ENCODE measurements around the gene OR51B2.
"Not testable (repeated sequence)": the region's sequence is repeated elsewhere in the genome, so short reads cannot be mapped to it uniquely, and the experiment has no call there.

OR51B2 gene, protein sequence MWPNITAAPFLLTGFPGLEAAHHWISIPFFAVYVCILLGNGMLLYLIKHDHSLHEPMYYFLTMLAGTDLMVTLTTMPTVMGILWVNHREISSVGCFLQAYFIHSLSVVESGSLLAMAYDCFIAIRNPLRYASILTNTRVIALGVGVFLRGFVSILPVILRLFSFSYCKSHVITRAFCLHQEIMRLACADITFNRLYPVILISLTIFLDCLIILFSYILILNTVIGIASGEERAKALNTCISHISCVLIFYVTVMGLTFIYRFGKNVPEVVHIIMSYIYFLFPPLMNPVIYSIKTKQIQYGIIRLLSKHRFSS

GRCh38 chr11:5324197-5324596 is at the start of gene OR51B2:
Gene OR51B2, minus strand, starts transcription at chr11:5324297. Its CDS starts 0 bp downstream, at chr11:5324297.
- Mint-ChIP-seq H3K36me3 (ENCODE audit: low read depth) (no peaks in the 10 kb centered on the region), H3K4me3 (no peak within 1 kb of the TSS), H3K9me3 (no peaks in the 10 kb centered on the region), H3K27ac (no peak within 1 kb of the TSS), H3K27me3 (ENCODE audit: low read depth) (no peaks in the 10 kb centered on the region), H3K4me1 (ENCODE audit: low read depth) (no peaks in the 10 kb centered on the region)

GRCh38 chr11:5369789-5370188 is 45.7 kb upstream of the OR51B2 start:
- no peaks in the 10 kb centered on the region for H3K4me1 Mint-ChIP-seq (ENCODE audit: low read depth)
- H3K27ac Mint-ChIP-seq, result no peak overlapping the region
- no peaks in the 10 kb centered on the region for H3K9me3 Mint-ChIP-seq
- peaks cover 3% of the 10 kb centered on the region for H3K27me3 Mint-ChIP-seq (ENCODE audit: low read depth)
- no peaks in the 10 kb centered on the region for H3K36me3 Mint-ChIP-seq (ENCODE audit: low read depth)
- H3K4me3 Mint-ChIP-seq, result no peak overlapping the region

DNA sequence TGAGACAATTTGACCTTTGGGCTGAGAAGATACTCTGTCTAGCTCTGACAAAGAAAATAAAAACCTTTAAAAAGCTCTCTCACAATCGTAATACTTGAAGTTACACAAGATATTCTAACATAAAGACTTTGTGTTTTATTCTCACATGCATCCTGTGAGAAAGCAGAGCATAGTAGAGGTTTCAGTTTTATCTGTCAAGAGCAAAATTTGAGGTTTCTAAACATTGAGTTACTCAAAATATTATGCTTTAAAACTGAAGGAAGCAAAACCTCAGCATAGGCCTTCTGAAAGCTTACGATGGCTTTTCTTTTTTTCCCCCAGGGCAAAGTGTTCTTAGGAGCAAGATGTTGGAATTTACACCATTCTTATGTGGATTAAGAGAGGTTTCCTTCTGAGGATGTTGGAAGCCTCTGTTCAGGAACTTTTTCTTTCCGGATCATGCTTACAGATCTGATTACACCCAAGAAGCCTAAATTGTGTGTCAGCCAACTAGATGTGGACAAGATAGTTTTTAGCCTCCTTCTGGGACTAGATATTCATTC is 44.5 kb upstream of the OR51B2 start:
- H3K36me3 Mint-ChIP-seq (ENCODE audit: low read depth), result no peaks in the 10 kb centered on the region
- no peak overlapping the region for H3K4me3 Mint-ChIP-seq
- no peaks in the 10 kb centered on the region for H3K27me3 Mint-ChIP-seq (ENCODE audit: low read depth)
- no peak overlapping the region for H3K27ac Mint-ChIP-seq
- H3K4me1 Mint-ChIP-seq (ENCODE audit: low read depth), result no peaks in the 10 kb centered on the region
- no peaks in the 10 kb centered on the region for H3K9me3 Mint-ChIP-seq

DNA sequence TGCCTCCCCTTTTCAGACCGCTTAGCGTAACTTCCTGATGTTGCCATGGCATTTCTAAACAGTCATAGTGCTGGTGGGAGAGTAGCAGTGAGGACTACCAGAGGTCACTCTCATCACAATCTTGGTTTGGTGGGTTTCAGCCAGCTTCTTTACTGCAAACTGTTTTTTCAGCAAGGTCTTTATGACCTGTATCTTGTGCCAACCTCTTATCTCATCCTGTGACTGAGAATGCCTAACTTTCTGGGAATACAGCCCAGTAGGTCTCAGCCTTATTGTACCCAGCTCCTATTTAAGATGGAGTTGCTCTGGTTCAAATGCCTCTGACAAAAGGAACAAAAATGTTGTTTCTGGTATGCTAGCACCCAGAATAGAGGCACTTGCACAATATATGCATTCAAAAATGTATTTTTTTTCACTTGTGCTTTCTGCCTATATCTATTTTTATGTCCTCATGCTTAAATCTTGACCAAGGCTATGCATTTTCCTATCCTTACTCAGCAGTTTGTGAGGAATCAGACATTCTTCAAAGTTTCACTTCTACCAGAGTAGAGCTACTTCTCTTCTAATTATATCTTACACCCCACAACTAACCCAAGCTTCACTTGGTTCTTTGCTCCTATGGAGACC is 43.5 kb upstream of the OR51B2 start:
- no peaks in the 10 kb centered on the region for H3K36me3 Mint-ChIP-seq (ENCODE audit: low read depth)
- no peaks in the 10 kb centered on the region for H3K9me3 Mint-ChIP-seq
- no peak overlapping the region for H3K27ac Mint-ChIP-seq
- H3K27me3 Mint-ChIP-seq (ENCODE audit: low read depth), result no peaks in the 10 kb centered on the region
- H3K4me1 Mint-ChIP-seq (ENCODE audit: low read depth), result no peaks in the 10 kb centered on the region
- no peak overlapping the region for H3K4me3 Mint-ChIP-seq

DNA sequence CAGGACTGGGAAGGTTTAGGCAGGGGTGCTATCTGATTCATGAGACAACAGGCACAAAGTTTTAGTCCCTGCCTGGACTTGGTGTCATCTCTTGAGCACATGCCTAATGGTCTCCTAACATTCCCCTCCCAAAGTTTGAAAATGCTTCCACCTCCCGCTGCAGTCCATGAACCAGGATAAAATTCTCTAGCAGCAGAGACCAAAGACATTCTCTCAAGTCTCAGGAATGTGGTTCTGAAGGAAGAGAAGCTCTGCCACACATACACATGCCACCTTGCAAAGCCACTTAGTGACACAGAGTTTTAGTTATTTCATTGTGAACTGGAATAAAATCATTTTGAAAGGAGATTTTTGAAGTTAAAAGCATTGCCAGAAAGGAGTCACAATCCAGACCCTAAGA is 42.8 kb upstream of the OR51B2 start:
- Mint-ChIP-seq H3K4me3 (no peak overlapping the region), H3K27ac (no peak overlapping the region), H3K9me3 (no peaks in the 10 kb centered on the region), H3K27me3 (ENCODE audit: low read depth) (no peaks in the 10 kb centered on the region), H3K4me1 (ENCODE audit: low read depth) (no peaks in the 10 kb centered on the region), H3K36me3 (ENCODE audit: low read depth) (no peaks in the 10 kb centered on the region)

- not testable (repeated sequence) for H3K4me1 Mint-ChIP-seq (ENCODE audit: low read depth); H3K27me3 Mint-ChIP-seq (ENCODE audit: low read depth); H3K36me3 Mint-ChIP-seq (ENCODE audit: low read depth); H3K4me3 Mint-ChIP-seq; H3K9me3 Mint-ChIP-seq; H3K27ac Mint-ChIP-seq
Observed at GRCh38 chr11:5366365-5366764, 42.3 kb upstream of the OR51B2 start.

DNA sequence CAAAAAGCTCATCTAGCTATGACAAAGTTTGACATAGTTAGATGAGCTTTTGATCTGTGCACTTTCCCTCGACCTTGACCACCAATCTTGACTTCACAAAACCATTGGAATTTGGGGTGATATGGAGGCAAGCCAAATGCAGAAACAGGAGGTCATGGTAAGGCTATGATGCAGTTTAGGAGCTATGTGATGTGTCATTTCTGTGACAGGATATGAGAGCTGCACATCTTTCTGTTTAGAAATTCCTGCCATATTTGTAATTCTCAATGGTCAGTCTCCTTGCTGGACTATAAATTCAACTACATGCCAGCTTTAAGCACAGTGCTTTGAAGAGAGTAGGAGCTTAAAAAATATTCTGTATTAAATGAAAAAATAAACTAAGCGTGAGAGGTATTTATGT is 40.1 kb upstream of the OR51B2 start:
- no peak overlapping the region for H3K27ac Mint-ChIP-seq
- no peak overlapping the region for H3K4me3 Mint-ChIP-seq
- H3K9me3 Mint-ChIP-seq, result no peaks in the 10 kb centered on the region
- no peaks in the 10 kb centered on the region for H3K27me3 Mint-ChIP-seq (ENCODE audit: low read depth)
- no peaks in the 10 kb centered on the region for H3K4me1 Mint-ChIP-seq (ENCODE audit: low read depth)
- H3K36me3 Mint-ChIP-seq (ENCODE audit: low read depth), result no peaks in the 10 kb centered on the region

DNA sequence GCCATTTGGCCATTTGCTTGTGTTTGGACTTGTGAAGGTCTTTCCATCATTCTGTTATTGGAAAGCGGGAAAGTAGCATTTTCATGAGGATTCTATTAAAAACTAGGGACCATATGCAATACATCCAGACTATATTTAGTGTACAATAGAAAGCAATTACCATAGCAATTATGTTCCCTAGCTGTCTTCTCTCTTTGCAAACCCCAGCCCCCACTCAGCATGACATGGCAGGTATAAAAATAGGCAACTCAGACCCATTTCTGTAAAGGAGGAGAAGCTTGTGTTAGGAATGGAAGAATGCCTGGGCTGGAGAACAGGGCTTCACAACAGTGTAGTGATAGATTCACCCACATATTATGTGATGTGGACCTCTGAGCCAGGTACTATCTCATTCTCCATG is 39.6 kb upstream of the OR51B2 start:
- Mint-ChIP-seq H3K4me1 (ENCODE audit: low read depth) (no peaks in the 10 kb centered on the region), H3K4me3 (no peak overlapping the region), H3K27ac (no peak overlapping the region), H3K36me3 (ENCODE audit: low read depth) (no peaks in the 10 kb centered on the region), H3K27me3 (ENCODE audit: low read depth) (no peaks in the 10 kb centered on the region), H3K9me3 (no peaks in the 10 kb centered on the region)

DNA sequence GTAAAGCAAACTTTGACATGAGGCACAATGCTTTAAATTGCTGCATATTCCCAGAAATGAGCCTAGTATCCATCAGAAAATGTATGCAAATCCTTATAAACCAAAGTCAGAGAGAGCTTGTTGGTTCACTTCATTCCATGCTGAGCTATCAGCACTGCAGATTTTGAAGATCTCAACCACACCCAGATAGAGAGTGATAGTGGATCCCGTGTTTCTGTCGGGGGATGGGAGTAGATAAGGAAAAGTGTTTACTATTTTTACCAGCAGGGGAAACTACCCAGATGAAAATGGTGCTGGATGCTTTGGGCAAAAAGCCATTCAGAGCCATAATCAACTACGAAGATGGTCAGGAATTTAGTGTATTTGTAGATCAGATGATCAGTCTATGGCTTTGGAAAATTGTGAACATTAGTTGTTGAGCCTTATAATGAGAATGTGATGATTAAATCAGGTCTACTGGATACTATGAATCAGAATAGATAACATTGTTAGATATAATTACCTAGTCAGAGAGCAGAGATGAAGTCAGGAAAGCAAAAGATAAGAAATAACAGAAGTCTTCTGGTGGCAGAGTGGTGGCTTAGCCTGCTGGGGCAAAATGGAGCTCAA is 38.0 kb upstream of the OR51B2 start:
- H3K27me3 Mint-ChIP-seq (ENCODE audit: low read depth), result no peaks in the 10 kb centered on the region
- H3K27ac Mint-ChIP-seq, result no peak overlapping the region
- no peaks in the 10 kb centered on the region for H3K9me3 Mint-ChIP-seq
- no peaks in the 10 kb centered on the region for H3K36me3 Mint-ChIP-seq (ENCODE audit: low read depth)
- no peak overlapping the region for H3K4me3 Mint-ChIP-seq
- H3K4me1 Mint-ChIP-seq (ENCODE audit: low read depth), result no peaks in the 10 kb centered on the region

DNA sequence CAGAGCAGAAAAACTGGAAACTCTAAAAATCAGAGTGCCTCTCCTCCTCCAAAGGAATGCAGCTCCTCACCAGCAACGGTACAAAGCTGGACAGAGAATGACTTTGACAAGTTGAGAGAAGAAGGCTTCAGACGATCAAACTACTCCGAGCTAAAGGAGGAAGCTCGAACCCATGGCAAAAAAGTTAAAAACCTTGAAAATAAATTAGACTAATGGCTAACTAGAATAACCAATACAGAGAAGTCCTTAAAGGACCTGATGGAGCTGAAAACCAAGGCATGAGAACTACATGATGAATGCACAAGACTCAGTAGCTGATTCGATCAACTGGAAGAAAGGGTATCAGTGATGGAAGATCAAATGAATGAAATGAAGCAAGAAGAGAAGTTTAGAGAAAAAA is 31.9 kb upstream of the OR51B2 start:
- H3K9me3 Mint-ChIP-seq; H3K27me3 Mint-ChIP-seq (ENCODE audit: low read depth); H3K27ac Mint-ChIP-seq; H3K36me3 Mint-ChIP-seq (ENCODE audit: low read depth); H3K4me1 Mint-ChIP-seq (ENCODE audit: low read depth); H3K4me3 Mint-ChIP-seq: not testable (repeated sequence)

DNA sequence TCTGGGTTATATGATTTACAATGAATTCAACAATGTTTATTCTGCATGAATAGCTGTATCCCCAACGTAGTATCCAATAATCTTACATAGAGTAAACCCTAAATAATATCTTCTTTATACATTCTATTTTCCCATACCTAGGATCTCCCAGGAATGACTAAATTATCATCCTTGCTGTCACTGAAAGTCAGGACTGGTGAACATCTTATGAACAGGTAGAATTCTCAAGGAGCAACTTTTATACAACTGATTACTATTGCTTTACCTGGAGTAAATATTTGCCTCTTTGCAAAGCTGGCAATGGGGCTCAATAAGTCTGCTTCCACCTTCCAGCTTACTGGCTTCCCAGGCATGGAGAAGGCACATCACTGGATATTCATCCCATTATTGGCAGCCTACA is 27.1 kb upstream of the OR51B2 start, which contains the start of gene OR51B6:
OR51B6 (plus strand) TSS at position 301 of the 400 bp plus-strand sequence; CDS start at position 301, 0 bp downstream.
- H3K4me3 Mint-ChIP-seq, result no peak within 1 kb of the TSS
- H3K4me1 Mint-ChIP-seq (ENCODE audit: low read depth), result no peaks in the 10 kb centered on the region
- H3K36me3 Mint-ChIP-seq (ENCODE audit: low read depth), result no peaks in the 10 kb centered on the region
- no peak within 1 kb of the TSS for H3K27ac Mint-ChIP-seq
- no peaks in the 10 kb centered on the region for H3K27me3 Mint-ChIP-seq (ENCODE audit: low read depth)
- H3K9me3 Mint-ChIP-seq, result no peaks in the 10 kb centered on the region

DNA sequence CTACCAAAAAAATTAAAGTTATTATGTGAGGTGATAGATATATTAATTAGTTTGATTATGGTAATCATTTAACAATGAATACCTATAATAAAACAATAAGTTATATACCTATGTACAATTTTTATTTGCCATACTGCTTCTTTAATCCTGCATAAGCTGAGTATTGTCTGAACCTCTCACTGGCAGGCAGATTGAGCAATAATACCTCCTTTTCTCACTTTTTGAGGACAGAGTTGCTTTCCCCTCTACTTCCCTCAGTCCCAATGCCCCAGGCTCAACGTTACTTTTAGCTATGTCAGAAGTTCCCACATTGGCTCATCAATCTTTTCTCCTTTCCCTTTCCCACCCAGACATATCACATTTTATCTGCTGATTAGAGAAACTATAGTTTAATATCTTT is 25.5 kb upstream of the OR51B2 start:
- Mint-ChIP-seq H3K4me1 (ENCODE audit: low read depth) (no peaks in the 10 kb centered on the region), H3K36me3 (ENCODE audit: low read depth) (no peaks in the 10 kb centered on the region), H3K27me3 (ENCODE audit: low read depth) (no peaks in the 10 kb centered on the region), H3K9me3 (no peaks in the 10 kb centered on the region), H3K27ac (no peak overlapping the region), H3K4me3 (no peak overlapping the region)

DNA sequence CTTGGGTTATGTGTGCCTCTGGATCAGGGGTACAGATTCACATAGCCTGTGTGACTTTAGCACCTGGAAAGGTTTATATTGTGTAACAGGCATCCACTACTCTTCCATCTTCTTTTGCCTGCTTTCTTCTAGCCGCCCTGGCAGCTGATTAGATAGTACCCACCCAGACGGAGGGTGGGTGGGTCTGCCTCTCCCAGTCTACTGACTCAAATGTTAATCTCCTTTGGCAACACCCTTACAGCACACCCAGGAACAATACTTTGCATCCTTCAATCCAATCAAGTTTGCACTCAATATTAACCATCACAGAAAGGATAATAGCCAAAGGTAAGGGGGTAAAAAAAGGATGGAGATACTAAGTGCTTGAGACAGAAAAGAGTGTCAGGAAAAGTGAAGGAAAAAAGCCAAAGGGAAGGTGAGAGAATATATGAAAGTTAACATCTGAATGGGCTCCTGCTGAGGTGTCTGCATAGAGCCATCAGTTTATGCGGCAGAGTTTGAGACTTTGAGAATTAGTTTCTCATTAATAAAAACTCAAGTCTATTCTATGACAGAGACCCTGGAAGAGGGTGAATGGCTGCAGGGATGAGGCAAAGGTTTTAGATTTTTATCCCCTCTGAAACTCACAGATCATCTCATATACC is 24.6 kb upstream of the OR51B2 start:
- H3K4me1 Mint-ChIP-seq (ENCODE audit: low read depth), result no peaks in the 10 kb centered on the region
- H3K27me3 Mint-ChIP-seq (ENCODE audit: low read depth), result no peaks in the 10 kb centered on the region
- H3K27ac Mint-ChIP-seq, result no peak overlapping the region
- H3K9me3 Mint-ChIP-seq, result no peaks in the 10 kb centered on the region
- no peak overlapping the region for H3K4me3 Mint-ChIP-seq
- no peaks in the 10 kb centered on the region for H3K36me3 Mint-ChIP-seq (ENCODE audit: low read depth)

GRCh38 chr11:5345831-5346230 is 21.7 kb upstream of the OR51B2 start:
- H3K27ac Mint-ChIP-seq, result no peak overlapping the region
- H3K4me3 Mint-ChIP-seq, result no peak overlapping the region
- no peaks in the 10 kb centered on the region for H3K9me3 Mint-ChIP-seq
- no peaks in the 10 kb centered on the region for H3K27me3 Mint-ChIP-seq (ENCODE audit: low read depth)
- H3K4me1 Mint-ChIP-seq (ENCODE audit: low read depth), result no peaks in the 10 kb centered on the region
- H3K36me3 Mint-ChIP-seq (ENCODE audit: low read depth), result no peaks in the 10 kb centered on the region
